ENCODE data around the gene PHAF1.

PHAF1 gene

DNA sequence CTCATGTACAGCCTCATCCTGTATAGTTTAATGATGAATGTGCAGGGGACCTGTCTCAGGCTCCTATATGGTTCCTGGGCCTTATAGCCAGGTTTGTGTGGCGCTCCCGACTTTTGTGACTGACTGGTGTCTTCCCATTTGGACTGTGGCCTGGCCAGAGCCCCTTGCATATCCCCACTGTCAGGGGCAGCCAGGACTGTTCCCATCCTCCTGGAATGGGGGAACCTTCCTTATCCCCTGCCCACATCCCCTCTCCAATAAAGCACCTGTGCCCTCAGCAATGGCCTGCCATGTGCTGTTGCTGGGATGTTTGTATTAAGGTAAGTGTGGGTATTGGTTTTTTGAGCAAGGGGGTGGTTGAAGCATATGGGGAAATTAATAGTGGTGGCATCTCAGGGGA lies 38.5 kb downstream of the PHAF1 start:
- no peak for DNase-seq

DNA sequence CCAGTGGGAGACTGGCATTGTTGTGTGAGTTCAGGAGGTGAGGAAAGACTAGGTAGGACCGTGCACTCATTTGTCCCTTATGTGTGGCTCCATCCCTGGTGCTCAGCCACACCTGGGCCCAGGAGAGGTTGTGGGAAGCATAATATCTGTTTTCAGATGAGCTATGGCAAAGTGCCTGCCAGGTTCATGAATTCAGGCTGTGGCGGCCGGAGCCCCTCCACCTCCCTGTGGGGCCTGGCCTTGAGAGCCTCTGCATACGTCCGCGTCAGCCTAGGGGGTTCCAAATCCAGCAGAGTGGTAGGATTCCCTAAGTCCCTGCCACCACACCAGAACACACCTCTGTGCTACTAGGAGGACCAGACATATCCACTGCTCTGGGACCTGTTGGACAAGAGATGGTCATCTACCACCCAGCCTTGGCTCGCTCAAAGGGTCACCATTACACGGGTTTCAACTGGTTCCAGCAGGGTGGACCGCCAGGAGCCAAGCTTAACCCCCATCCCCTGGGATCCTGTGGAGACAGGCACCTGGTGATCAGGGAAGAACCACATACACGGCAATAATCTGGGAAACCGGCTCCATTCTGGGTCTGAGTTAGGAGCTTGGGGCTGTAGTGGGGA lies 39.0 kb downstream of the PHAF1 start:
- DNase-seq = no peak

- no peak for DNase-seq
Observed at GRCh38 chr16:67149276-67150046, 39.7 kb downstream of the PHAF1 start.

GRCh38 chr16:67150047-67150832 lies 40.5 kb downstream of the PHAF1 start:
- peak in 1 of 2 experiments; percentile 50 for DNase-seq

GRCh38 chr16:67150833-67151396 lies 41.2 kb downstream of the PHAF1 start, which contains the start of gene B3GNT9:
Gene B3GNT9 (minus strand): TSS chr16:67150998. CDS start chr16:67150485, 513 bp downstream.
- DNase-seq = peak in 1 of 2 experiments; percentile 66

DNA sequence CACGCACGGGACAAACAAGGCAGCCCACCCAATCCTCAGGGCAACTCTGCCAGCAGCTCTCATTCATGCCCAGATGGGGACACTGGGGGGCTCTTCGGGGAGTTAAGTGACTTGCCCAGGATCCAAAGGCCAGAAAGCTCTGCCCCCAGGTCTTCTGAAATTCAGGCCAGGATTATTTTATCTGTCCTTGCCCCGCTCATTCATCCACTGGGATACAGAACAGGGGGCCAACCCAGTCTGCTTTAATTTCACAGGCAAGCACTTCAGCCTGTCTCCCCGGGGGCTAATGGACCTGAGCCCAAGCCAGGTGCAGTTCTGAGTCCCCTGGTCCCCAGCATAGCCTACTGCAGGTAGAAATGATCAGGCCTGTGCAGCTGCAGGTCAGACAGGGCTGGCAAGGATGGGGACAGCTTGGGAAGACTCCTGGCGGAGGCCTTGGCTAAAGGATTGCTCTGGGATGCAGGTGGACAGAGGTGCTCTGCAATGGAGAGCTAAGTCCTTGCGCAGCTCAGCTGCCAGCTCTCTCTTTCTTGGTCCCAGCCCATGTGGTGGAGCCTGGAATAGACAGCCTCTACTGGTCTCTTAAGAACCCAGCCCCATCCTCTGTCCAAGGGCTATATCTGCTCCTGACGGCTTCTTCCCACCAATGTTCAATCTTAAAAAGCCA lies 41.8 kb downstream of the PHAF1 start:
- DNase-seq = peak in 1 of 2 experiments; percentile 4

GRCh38 chr16:67154578-67155294 lies 45.0 kb downstream of the PHAF1 start:
- no peak for DNase-seq

DNA sequence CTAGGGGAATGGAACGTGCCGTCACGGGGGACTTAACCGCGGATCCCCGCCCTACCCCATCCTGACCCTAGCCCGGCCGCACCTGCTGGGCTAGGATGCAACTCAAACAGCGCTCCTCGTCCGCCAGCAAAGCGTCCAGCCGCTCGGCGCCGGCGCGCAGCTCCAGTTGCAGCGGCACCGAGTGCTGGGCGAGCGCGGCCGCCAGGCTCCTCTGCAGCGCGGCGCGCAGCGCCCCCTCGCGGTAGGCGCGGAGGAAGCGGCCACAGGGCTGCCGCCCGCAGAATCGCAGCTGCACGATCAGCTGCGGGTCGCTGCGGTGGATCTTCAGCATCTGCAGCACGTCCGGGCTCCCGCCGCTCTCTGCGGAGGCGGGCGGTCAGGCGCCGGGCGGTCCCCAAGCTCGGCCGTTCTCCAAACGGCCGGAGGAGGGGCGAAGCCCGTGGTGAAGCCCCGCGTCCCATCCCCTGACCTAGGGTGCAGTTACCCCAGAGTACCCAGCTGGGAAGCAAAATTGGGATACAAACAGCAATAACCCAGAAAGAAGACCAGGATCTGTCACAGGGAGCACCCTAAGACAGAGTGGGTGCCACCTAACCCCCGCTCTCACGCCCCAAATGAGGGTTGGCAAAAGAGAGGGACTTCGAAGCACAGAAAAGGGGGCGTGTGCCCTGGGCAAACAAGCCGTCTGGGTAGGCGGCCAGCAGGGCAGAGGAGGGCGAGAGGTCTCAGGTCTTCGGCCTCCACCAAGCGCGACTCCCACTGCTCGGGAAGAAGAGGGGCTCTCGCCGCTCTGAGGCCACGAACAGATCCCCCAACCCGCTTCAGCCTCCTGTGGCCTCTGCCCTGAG lies 45.8 kb downstream of the PHAF1 start:
- peak; percentile 23 to 83 for DNase-seq

DNA sequence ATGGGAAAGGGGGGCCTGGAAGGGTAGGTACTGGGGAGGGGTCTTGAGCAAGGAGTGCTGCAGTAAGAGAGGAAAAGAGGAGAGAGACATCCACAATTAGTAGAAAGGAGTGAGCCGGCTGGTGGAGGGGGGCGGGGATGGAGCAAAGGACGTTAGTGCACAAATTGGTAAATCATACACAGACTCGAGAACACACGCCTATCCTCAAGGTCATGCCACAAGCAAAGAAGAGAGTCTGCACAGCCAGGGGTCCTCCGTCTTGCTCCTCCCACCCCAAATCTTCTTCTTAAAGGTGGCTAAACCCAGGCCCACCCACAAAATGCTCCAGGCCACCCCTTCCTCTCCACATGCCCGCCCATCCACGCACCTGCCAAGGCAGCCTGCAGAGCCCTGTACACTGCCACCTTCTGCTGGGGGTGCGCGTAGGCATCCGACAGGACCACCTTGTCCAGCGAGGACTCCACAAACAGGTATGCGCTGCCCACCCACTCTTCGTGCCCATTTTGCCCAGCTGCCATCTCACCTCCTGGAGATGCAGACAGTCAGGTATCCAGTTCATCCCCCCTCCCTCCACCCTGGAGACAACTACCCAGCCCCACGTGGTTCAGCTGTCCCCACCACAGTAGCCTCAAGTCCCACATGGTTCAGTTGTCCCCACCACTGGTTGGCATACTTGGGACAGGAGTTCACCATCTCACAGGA lies 46.6 kb downstream of the PHAF1 start:
- DNase-seq = no peak

DNA sequence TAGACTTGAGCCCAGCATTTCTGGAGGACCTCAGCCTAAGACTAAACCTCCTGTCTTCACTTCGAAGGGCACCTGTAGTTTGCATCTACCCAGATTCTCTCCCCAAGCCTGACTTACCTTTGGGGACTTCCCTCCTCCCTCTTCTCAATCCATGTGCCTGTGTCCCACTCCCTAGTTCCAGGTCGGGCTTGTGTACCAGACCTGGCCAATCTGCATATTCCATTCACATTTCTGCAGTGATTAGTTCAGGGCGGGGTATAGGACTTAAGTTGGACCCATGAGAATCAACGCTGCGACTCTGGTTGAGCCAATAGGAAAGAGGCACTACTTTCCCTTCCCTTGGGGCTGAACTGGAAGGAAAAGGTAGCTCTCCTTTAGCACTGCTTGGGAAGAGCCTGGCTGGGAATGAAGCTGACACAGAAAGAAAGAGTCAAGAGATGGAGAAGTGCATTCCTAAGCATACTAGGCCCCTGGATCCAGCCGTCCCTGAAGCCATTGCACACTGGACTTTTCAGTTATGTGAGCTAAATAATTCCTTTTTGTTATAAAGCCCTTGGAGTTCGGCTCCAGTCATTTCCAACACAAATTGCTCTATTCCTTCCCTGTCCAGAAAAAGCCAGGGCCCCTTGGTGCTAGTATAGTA lies 47.5 kb downstream of the PHAF1 start:
- no peak for DNase-seq

- no peak for DNase-seq
Observed at GRCh38 chr16:67157892-67158635, 48.3 kb downstream of the PHAF1 start.

DNA sequence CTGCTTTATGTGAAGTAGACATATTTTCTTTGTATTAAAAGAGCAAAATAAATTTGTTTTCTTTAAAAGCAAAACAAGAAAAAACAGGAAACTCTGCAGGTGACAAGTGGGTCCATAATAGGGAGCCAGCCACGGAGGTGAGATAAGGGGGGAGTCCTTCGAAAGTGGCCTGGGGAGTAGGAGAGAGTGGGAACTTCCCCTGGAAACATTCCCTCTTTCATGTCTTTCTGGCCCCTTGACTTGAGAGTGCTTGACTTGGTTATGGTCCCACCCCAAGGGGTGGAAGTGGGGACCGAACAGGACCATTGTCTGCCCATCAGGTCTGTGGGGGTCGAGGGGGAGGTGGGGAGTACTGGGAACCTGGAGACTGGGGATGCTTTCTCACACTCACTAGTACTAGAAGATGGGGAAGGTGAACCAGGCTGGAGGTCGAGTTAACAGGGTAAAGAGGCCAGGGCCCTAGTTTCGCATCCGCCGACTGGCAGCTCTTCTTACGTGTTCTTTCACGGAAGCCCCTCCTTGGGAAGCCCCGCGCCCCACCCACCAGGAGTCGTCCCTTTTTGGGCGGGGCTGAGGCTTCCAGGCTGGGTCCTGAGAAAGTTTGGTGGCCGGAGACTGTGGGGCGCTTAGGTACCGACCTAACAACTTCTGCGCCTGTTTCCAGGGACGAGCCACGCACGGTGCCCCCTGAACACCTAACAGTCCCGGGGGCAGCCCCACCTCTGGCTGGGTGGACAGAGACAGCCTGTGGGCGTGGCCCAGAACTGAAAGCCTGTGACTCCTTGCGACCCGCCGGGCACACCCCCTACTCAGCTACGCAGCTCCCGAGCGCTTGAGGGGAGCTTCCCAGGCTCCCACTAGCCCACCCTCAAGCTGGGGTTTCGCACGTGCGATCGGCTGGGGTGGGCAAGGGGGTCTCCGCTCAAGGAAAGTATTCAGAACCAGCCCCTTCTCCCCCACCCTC lies 49.2 kb downstream of the PHAF1 start:
- peak in 1 of 2 experiments; percentile 34 for DNase-seq

DNA sequence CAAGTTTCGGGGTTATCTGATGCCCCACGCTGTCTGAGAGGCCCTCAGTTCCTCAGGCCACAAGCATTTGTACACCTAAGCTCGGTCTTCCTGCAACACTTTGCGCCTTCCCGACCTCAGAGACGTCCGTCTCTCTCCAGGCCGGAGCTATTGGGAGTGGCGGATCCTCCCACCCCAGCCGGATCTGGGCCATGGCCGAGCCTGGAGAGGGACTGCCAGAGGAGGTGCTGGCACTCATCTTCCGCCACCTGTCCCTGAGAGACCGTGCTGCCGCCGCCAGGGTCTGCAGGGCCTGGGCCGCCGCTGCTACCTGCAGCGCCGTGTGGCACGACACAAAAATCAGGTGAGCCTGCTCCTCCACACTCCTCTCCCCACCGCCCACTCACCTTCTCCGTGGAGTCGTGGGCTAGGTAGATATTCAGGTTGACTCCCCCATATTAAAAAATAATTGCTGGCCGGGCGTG lies 51.9 kb downstream of the PHAF1 start:
- no peak for DNase-seq

- DNase-seq = peak in 1 of 2 experiments; percentile 7
Observed at GRCh38 chr16:67162506-67163163, 52.9 kb downstream of the PHAF1 start.

GRCh38 chr16:67163164-67163998 lies 53.6 kb downstream of the PHAF1 start:
- DNase-seq = peak; percentile 65 to 90

DNA sequence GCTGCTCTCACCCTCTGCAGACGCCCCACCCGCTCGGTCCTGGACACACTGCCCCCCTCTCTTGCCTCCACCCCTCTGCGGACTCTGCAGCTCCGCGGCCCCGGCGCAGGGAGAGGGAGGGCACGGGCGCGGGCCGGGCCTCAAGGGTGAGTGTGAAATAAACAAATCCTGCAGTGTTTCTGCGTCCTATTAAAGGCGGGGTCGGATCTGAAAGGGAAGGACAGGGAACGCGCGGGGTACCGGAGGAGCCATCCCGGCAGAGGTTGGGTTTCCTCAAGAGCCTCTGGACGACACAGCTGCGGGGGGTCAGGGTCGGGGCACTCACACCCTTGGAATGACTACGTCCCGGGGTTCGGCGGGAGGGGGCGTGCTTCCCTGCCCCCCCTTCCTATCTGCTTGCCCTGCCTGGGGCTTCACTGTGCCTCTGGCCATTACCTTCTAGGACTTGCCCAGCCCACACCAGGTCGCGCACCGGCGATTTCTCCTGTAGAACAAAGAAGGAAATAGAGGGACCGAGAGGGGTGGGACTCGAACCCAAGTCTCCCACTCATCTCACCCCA lies 54.3 kb downstream of the PHAF1 start:
- peak; percentile 26 to 73 for DNase-seq

All from NCI-H526 (cell line).